Tibial nerve (tissue), 4 donors: ENCODE data around the gene SCP2. TPM values are rescaled to one million over a fixed set of nuclear protein-coding genes. Genes with fewer than 3 reads are reported as not detected.
"Not testable (repeated sequence)": the region's sequence is repeated elsewhere in the genome, so short reads cannot be mapped to it uniquely, and the experiment has no call there.

Experiments used
- DNase-seq, 2 donors: peaks; one replicate each; pipeline ENCODE4 v3.0.0-alpha.2; 2019; ENCODE audit warnings: low spot score in 2 of 2
- H3K27ac ChIP-seq, 4 donors: fragments of 200-600 bp; sonication (generic) in 3 of 4; one replicate each; pipeline ENCODE4 v1.5.1; 2017 to 2019; ENCODE audit warnings: mild to moderate bottlenecking in 1 of 4
- H3K27me3 ChIP-seq, 2 donors: fragments of 200-600 bp; sonication (generic) in 1 of 2; one replicate each; pipeline versions ENCODE4 v1.5.1 to v1.6.0; 2017 to 2019
- H3K36me3 ChIP-seq, 3 donors: fragments of 200-600 bp; sonication (generic); one replicate each; pipeline ENCODE4 v1.5.1; 2018 to 2019
- H3K4me1 ChIP-seq, 4 donors: fragments of 200-600 bp; sonication (generic) in 3 of 4; one replicate each; pipeline ENCODE4 v1.5.1; 2017 to 2019
- H3K4me3 ChIP-seq, 4 donors: fragments of 200-600 bp; sonication (generic) in 3 of 4; one replicate each; pipeline ENCODE4 v1.5.1; 2017 to 2019; ENCODE audit warnings: mild to moderate bottlenecking in 1 of 4, moderate library complexity in 1 of 4
- H3K9me3 ChIP-seq, 4 donors: fragments of 200-600 bp; sonication (generic) in 3 of 4; one replicate each; pipeline ENCODE4 v1.5.1; 2017 to 2019
- CTCF ChIP-seq, 5 experiments: fragments of 200-600 bp in 3 of 5; fragments of 450-650 bp in 2 of 5; sonication (generic) in 3 of 5; IDR thresholded peaks; one replicate each; pipeline ENCODE4 v1.5.1; 2016 to 2019; ENCODE audit warnings: antibody characterized with exemption in 5 of 5, mild to moderate bottlenecking in 3 of 5, moderate library complexity in 2 of 5
- EP300 ChIP-seq, 2 donors: sonication (generic); formaldehyde crosslinking; IDR thresholded peaks; one replicate each; pipeline ENCODE4 v1.6.1; 2017; ENCODE audit warnings: antibody characterized with exemption in 2 of 2, mild to moderate bottlenecking in 1 of 2
- POLR2A ChIP-seq, 2 donors: fragments of 450-650 bp; IDR thresholded peaks; one replicate each; pipeline ENCODE4 v1.6.1; 2017; ENCODE audit warnings: antibody characterized with exemption in 2 of 2, mild to moderate bottlenecking in 2 of 2, moderate library complexity in 2 of 2
- WGBS, 2 donors: methylation state at CpG; one replicate each; pipeline ENCODE4 v1.1.5; 2018; 5-methylcytosine and 5-hydroxymethylcytosine counted together
- total RNA-seq, 4 donors: library from RNA; depleted of rRNA; stranded (reverse); fragments of >200 nt; gene quantifications; one replicate each; pipeline ENCODE4 v1.1.0, GENCODE V29; 2016

The SCP2 gene
- total RNA-seq, 4 donors from 2014 or later: 63.3 to 131 (median 104) TPM

GRCh38 chr1:52937433-52938182 is 10.5 kb downstream of the SCP2 start:
- TF ChIP-seq CTCF (IDR thresholded peaks at IDR 0.05): no peak
- no peak for TF ChIP-seq EP300 (IDR thresholded peaks at IDR 0.05)

GRCh38 chr1:52938183-52938451 is 11.0 kb downstream of the SCP2 start:
- no peak overlapping the region for H3K27ac ChIP-seq
- no peaks in the 10 kb centered on the region for H3K4me1 ChIP-seq
- DNase-seq: no peak
- no peaks in the 10 kb centered on the region for H3K9me3 ChIP-seq
- no peaks in the 10 kb centered on the region for H3K27me3 ChIP-seq
- 100% methylated on average over 1 of the region's 1 CpG for WGBS, 2 donors
- H3K36me3 ChIP-seq: peaks cover 0 to 11% (median 0%) of the 10 kb centered on the region in 3 donors
- TF ChIP-seq POLR2A (IDR thresholded peaks at IDR 0.05): no peak
- TF ChIP-seq CTCF (IDR thresholded peaks at IDR 0.05): no peak
- TF ChIP-seq EP300 (IDR thresholded peaks at IDR 0.05): no peak
- H3K4me3 ChIP-seq: no peak overlapping the region

More at GRCh38 chr1:52937433-52938182, 10.5 kb downstream of the SCP2 start:
- DNase-seq: no peak
- H3K4me1 ChIP-seq: no peaks in the 10 kb centered on the region
- H3K36me3 ChIP-seq: peaks cover 0 to 6% (median 0%) of the 10 kb centered on the region in 3 donors
- no peak overlapping the region for H3K4me3 ChIP-seq
- 81 to 88% methylated on average over 3 of the region's 3 CpGs for WGBS, 2 donors
- no peaks in the 10 kb centered on the region for H3K9me3 ChIP-seq
- H3K27ac ChIP-seq: no peak overlapping the region
- no peaks in the 10 kb centered on the region for H3K27me3 ChIP-seq

- DNase-seq: no peak
- 71 to 72% methylated on average over 3 of the region's 3 CpGs for WGBS, 2 donors
- Histone ChIP-seq H3K27me3 (no peaks in the 10 kb centered on the region), H3K36me3 (peaks cover 0 to 36% (median 0%) of the 10 kb centered on the region in 3 donors), H3K9me3 (no peaks in the 10 kb centered on the region), H3K4me3 (no peak overlapping the region), H3K4me1 (no peaks in the 10 kb centered on the region), H3K27ac (no peak overlapping the region)
- no peak for TF ChIP-seq CTCF (IDR thresholded peaks at IDR 0.05)
- TF ChIP-seq EP300 (IDR thresholded peaks at IDR 0.05): no peak
Observed at GRCh38 chr1:52943876-52944416, 16.9 kb downstream of the SCP2 start.

GRCh38 chr1:52944566-52944965 is 17.5 kb downstream of the SCP2 start:
- no peaks in the 10 kb centered on the region for H3K27me3 ChIP-seq
- no peak for DNase-seq
- no peak overlapping the region for H3K4me3 ChIP-seq
- no peaks in the 10 kb centered on the region for H3K9me3 ChIP-seq
- no peaks in the 10 kb centered on the region for H3K4me1 ChIP-seq
- WGBS, 2 donors: 66 to 86% methylated on average over 10 of the region's 10 CpGs
- H3K27ac ChIP-seq: no peak overlapping the region
- TF ChIP-seq CTCF (IDR thresholded peaks at IDR 0.05) (no peak), POLR2A (IDR thresholded peaks at IDR 0.05) (no peak), EP300 (IDR thresholded peaks at IDR 0.05) (no peak)
- peaks cover 0 to 42% (median 0%) of the 10 kb centered on the region in 3 donors for H3K36me3 ChIP-seq

- DNase-seq: no peak
- Histone ChIP-seq H3K4me3 (no peak overlapping the region), H3K27ac (no peak overlapping the region), H3K9me3 (no peaks in the 10 kb centered on the region), H3K36me3 (peaks cover 0 to 64% (median 0%) of the 10 kb centered on the region in 3 donors), H3K4me1 (no peaks in the 10 kb centered on the region), H3K27me3 (no peaks in the 10 kb centered on the region)
- WGBS, 2 donors: 73 to 82% methylated on average over 1 of the region's 1 CpG
- TF ChIP-seq CTCF (IDR thresholded peaks at IDR 0.05) (no peak), EP300 (IDR thresholded peaks at IDR 0.05) (no peak)
Observed at GRCh38 chr1:52947490-52947889, 20.4 kb downstream of the SCP2 start.

- peaks cover 0 to 56% (median 0%) of the 10 kb centered on the region in 3 donors for H3K36me3 ChIP-seq
- not testable (repeated sequence) for H3K27ac ChIP-seq, DNase-seq, H3K4me3 ChIP-seq, H3K4me1 ChIP-seq, H3K9me3 ChIP-seq, H3K27me3 ChIP-seq
Observed at GRCh38 chr1:52949602-52950001, 22.5 kb downstream of the SCP2 start.
